Suprapubic skin (tissue), 4 donors: ENCODE results near the gene OR2C1.

Source experiments
- CTCF ChIP-seq, 2 donors: fragments of 200-600 bp in 1 of 2; fragments of 450-650 bp in 1 of 2; sonication (generic) in 1 of 2; IDR thresholded peaks; one replicate each; pipeline ENCODE4 v1.5.1; 2016 to 2019; ENCODE audit warnings: antibody characterized with exemption in 2 of 2, mild to moderate bottlenecking in 1 of 2, moderate library complexity in 1 of 2
- POLR2A ChIP-seq, 2 donors: fragments of 450-650 bp; IDR thresholded peaks; one replicate each; pipeline ENCODE4 v1.6.1; 2017; ENCODE audit warnings: antibody characterized with exemption in 2 of 2, mild to moderate bottlenecking in 2 of 2, moderate library complexity in 2 of 2
- POLR2AphosphoS5 ChIP-seq, 3 donors: sonication (generic); formaldehyde crosslinking; IDR thresholded peaks; one replicate each; pipeline ENCODE4 v1.6.1; 2017; ENCODE audit warnings: antibody characterized with exemption in 3 of 3

- no peak for TF ChIP-seq CTCF (IDR thresholded peaks at IDR 0.05)
- no peak for TF ChIP-seq POLR2AphosphoS5 (IDR thresholded peaks at IDR 0.05)
- no peak for TF ChIP-seq POLR2A (IDR thresholded peaks at IDR 0.05)
Observed at GRCh38 chr16:3401719-3402397, 46.2 kb downstream of the OR2C1 start.
